A549 (cell line): ENCODE data around the gene ALDH1L1.

ENCODE experiments used
- EHMT2 ChIP-seq: fragments of 200-600 bp; sonication (generic); IDR thresholded peaks from 2 replicates; pipeline ENCODE4 v1.6.1; 2016; ENCODE audit warnings: antibody characterized with exemption, low read depth, mild to moderate bottlenecking, moderate library complexity
- EP300 ChIP-seq, 2 experiments: fragments of >200 bp; sonication (Bioruptor Twin); formaldehyde crosslinking; IDR thresholded peaks; 2 replicates in 1 of 2; 3 replicates in 1 of 2; pipeline ENCODE4 v1.6.1; 2016 to 2017
- FOSB ChIP-seq: fragments of 250-450 bp; sonication (Bioruptor Pico); IDR thresholded peaks from 2 replicates; pipeline ENCODE4 v1.5.0; 2020; ENCODE audit warnings: mild to moderate bottlenecking, moderate library complexity
- JUNB ChIP-seq: fragments of >200 bp; sonication (Bioruptor Twin); formaldehyde crosslinking; IDR thresholded peaks from 2 replicates; pipeline ENCODE4 v1.6.1; 2016
- KDM1A ChIP-seq: fragments of 200-600 bp; sonication (generic); IDR thresholded peaks from 2 replicates; pipeline ENCODE4 v1.6.1; 2016; ENCODE audit warnings: low read depth, mild to moderate bottlenecking
- MAFK ChIP-seq: fragments of 450-650 bp; IDR thresholded peaks from 2 replicates; pipeline ENCODE4 v1.6.1; 2014; ENCODE audit not compliant: partially characterized antibody
- MYC ChIP-seq: IDR thresholded peaks from 2 replicates; pipeline ENCODE4 v1.6.1; 2012; ENCODE audit warnings: mild to moderate bottlenecking, inconsistent platforms, low read length, improper control_type of control experiment, borderline replicate concordance
- POLR2A ChIP-seq: IDR thresholded peaks from 2 replicates; pipeline ENCODE4 v1.6.1; 2012; ENCODE audit warnings: mild to moderate bottlenecking, low read length
- RCOR1 ChIP-seq: fragments of 150-350 bp; IDR thresholded peaks from 2 replicates; pipeline ENCODE4 v1.6.1; 2014; ENCODE audit warnings: antibody characterized with exemption, low read length, low read depth
- SREBF2 ChIP-seq: fragments of 450-650 bp; IDR thresholded peaks from 2 replicates; pipeline ENCODE4 v1.6.1; 2014; ENCODE audit warnings: mild to moderate bottlenecking, moderate library complexity
- TF ChIP-seq, protein P1 (sequence below): fragments of >200 bp; sonication (Bioruptor Twin); formaldehyde crosslinking; IDR thresholded peaks from 3 replicates; pipeline ENCODE4 v1.5.1; 2016
- TF ChIP-seq, protein P2 (sequence below): IDR thresholded peaks from 2 replicates; pipeline ENCODE4 v1.6.1; 2012
- TF ChIP-seq, protein P3 (sequence below): IDR thresholded peaks from 2 replicates; pipeline ENCODE4 v1.6.1; 2012
- TF ChIP-seq, protein P4 (sequence below): fragments of 450-650 bp; IDR thresholded peaks from 2 replicates; pipeline ENCODE4 v1.6.1; 2014; ENCODE audit warnings: antibody characterized with exemption

DNA sequence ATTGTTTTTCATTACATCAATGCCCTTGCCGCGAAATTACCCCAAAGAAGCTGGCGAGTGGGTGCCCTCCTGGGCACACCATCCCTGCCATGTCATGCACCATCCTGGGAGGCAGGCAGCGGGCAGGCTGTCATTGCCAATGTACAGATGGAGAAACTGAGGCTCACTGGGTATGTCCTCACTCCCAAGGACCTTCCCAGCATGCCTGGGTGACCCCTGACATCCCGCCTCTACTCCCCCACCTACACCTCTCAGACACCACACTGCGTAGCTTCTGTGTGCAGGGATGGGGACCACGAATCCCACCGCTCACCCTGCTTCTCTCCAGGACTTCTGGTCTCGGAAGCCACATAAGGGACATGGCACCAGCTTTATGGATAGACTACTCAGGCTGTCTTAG is 55.5 kb downstream of the ALDH1L1 start:
- TF ChIP-seq, protein P1, sequence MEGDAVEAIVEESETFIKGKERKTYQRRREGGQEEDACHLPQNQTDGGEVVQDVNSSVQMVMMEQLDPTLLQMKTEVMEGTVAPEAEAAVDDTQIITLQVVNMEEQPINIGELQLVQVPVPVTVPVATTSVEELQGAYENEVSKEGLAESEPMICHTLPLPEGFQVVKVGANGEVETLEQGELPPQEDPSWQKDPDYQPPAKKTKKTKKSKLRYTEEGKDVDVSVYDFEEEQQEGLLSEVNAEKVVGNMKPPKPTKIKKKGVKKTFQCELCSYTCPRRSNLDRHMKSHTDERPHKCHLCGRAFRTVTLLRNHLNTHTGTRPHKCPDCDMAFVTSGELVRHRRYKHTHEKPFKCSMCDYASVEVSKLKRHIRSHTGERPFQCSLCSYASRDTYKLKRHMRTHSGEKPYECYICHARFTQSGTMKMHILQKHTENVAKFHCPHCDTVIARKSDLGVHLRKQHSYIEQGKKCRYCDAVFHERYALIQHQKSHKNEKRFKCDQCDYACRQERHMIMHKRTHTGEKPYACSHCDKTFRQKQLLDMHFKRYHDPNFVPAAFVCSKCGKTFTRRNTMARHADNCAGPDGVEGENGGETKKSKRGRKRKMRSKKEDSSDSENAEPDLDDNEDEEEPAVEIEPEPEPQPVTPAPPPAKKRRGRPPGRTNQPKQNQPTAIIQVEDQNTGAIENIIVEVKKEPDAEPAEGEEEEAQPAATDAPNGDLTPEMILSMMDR, result no peak
- TF ChIP-seq EHMT2 (no peak), POLR2A (no peak), JUNB (no peak), MAFK (no peak), FOSB (CRISPR knock-in tag) (no peak), RCOR1 (no peak), KDM1A (no peak), EP300 (IDR thresholded peaks at IDR 0.05) (no peak), SREBF2 (no peak), MYC (no peak)
- TF ChIP-seq, protein P2, sequence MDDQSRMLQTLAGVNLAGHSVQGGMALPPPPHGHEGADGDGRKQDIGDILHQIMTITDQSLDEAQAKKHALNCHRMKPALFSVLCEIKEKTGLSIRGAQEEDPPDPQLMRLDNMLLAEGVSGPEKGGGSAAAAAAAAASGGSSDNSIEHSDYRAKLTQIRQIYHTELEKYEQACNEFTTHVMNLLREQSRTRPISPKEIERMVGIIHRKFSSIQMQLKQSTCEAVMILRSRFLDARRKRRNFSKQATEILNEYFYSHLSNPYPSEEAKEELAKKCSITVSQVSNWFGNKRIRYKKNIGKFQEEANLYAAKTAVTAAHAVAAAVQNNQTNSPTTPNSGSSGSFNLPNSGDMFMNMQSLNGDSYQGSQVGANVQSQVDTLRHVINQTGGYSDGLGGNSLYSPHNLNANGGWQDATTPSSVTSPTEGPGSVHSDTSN, result no peak
- TF ChIP-seq, protein P3, sequence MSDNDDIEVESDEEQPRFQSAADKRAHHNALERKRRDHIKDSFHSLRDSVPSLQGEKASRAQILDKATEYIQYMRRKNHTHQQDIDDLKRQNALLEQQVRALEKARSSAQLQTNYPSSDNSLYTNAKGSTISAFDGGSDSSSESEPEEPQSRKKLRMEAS, result no peak
- TF ChIP-seq, protein P4, sequence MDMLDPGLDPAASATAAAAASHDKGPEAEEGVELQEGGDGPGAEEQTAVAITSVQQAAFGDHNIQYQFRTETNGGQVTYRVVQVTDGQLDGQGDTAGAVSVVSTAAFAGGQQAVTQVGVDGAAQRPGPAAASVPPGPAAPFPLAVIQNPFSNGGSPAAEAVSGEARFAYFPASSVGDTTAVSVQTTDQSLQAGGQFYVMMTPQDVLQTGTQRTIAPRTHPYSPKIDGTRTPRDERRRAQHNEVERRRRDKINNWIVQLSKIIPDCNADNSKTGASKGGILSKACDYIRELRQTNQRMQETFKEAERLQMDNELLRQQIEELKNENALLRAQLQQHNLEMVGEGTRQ, result no peak
